Umbilical cord (tissue), 2 donors: ENCODE measurements around the gene ACTL7B. TPM values are rescaled to one million over a fixed set of nuclear protein-coding genes. Genes with fewer than 3 reads are reported as not detected.
A peak's percentile ranks its signal among the peaks of the same experiment; 100 is the strongest.
"Not testable (repeated sequence)": the region's sequence is repeated elsewhere in the genome, so short reads cannot be mapped to it uniquely, and the experiment has no call there.

Experiments
- DNase-seq: peaks from one replicate; pipeline ENCODE4 v3.0.0-alpha.2; 2015; ENCODE audit warnings: low spot score
- total RNA-seq: library from RNA; depleted of rRNA; stranded (reverse); fragments of >200 nt; gene quantifications from one replicate; pipeline ENCODE4 v1.2.3, GENCODE V29; 2014; ENCODE audit warnings: low replicate concordance; ENCODE audit not compliant: insufficient read depth

ACTL7B gene
- total RNA-seq, 1 donor from 2014 or later = 1.4 TPM

GRCh38 chr9:108844856-108845255, 10.9 kb downstream of the ACTL7B start:
- DNase-seq = no peak

- no peak for DNase-seq
Observed at GRCh38 chr9:108844391-108844790, 11.4 kb downstream of the ACTL7B start.

GRCh38 chr9:108842610-108843295, 13.0 kb downstream of the ACTL7B start:
- DNase-seq = no peak

- not testable (repeated sequence) for DNase-seq
Observed at GRCh38 chr9:108839561-108839960, 16.2 kb downstream of the ACTL7B start.

GRCh38 chr9:108838017-108838416, 17.8 kb downstream of the ACTL7B start:
- DNase-seq = peak; percentile 63

GRCh38 chr9:108837530-108837929, 18.3 kb downstream of the ACTL7B start:
- DNase-seq = no peak

- peak; percentile 91 for DNase-seq
Observed at GRCh38 chr9:108836781-108837180, 19.0 kb downstream of the ACTL7B start.

GRCh38 chr9:108836319-108836718, 19.5 kb downstream of the ACTL7B start:
- no peak for DNase-seq

- DNase-seq = no peak
Observed at GRCh38 chr9:108835831-108836230, 20.0 kb downstream of the ACTL7B start.

GRCh38 chr9:108834959-108835665, 20.7 kb downstream of the ACTL7B start:
- peak; percentile 17 for DNase-seq

GRCh38 chr9:108832179-108832500, 23.6 kb downstream of the ACTL7B start:
- DNase-seq = no peak

- peak; percentile 46 for DNase-seq
Observed at GRCh38 chr9:108831496-108832178, 24.1 kb downstream of the ACTL7B start.

- no peak for DNase-seq
Observed at GRCh38 chr9:108830272-108830671, 25.5 kb downstream of the ACTL7B start.

GRCh38 chr9:108823829-108824228, 32.0 kb downstream of the ACTL7B start:
- DNase-seq = no peak

- DNase-seq = no peak
Observed at GRCh38 chr9:108816037-108816436, 39.7 kb downstream of the ACTL7B start.

- no peak for DNase-seq
Observed at GRCh38 chr9:108815156-108815555, 40.6 kb downstream of the ACTL7B start.

GRCh38 chr9:108813951-108814601, 41.7 kb downstream of the ACTL7B start:
- peak; percentile 24 for DNase-seq

GRCh38 chr9:108812396-108813025, 43.3 kb downstream of the ACTL7B start:
- DNase-seq = no peak

- no peak for DNase-seq
Observed at GRCh38 chr9:108811944-108812343, 43.8 kb downstream of the ACTL7B start.

GRCh38 chr9:108809269-108809668, 46.5 kb downstream of the ACTL7B start:
- DNase-seq = no peak
